HG02610 (cell line): ENCODE results near the gene BZW2.

Source experiments
- ATAC-seq: cut with Tn5 transposase; IDR thresholded peaks from one replicate; pipeline ENCODE4 v1.9.1; 2021; ENCODE audit warnings: mild to moderate bottlenecking, moderate library complexity; ENCODE audit not compliant: unreplicated experiment

The BZW2 gene

DNA sequence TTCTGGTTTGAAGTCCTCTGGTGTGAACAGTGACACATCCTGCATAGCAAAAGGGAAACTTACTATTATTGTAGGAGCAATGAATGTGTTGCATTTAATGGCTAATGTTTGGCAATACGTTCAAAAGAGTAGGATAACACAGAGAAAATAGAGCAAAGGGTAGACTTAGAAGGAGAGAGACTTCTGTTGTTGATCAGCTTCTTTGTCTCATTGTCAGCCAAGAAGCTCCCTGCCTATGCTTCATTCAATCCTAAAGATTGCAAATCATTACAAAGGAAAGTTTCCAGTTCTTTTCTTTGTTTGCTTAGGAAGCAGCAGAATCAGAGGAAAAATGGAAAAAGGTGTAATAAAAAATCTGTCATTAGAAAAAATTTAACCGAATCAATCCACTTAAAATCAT is 99.7 kb downstream of the BZW2 start:
- ATAC-seq: no peak

DNA sequence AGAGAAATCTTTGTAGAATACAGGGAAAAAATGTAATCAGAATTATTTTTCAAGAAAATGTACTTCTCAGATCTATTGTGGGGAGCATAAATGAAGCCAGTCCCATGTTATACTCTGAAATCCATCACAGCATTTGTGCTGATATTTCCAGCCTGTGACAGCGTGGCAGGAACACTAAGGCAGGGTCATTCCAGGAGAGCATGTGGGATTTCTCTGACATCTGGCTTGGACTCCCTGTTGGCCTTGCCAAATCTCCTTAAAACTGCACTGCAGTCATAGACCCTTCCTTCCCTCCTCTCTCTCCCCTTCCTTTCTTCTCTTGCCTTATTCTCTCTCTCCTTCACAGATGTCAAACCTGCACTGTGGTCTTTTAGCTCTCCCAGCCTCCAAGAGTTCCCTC is 101.1 kb downstream of the BZW2 start:
- no peak for ATAC-seq

DNA sequence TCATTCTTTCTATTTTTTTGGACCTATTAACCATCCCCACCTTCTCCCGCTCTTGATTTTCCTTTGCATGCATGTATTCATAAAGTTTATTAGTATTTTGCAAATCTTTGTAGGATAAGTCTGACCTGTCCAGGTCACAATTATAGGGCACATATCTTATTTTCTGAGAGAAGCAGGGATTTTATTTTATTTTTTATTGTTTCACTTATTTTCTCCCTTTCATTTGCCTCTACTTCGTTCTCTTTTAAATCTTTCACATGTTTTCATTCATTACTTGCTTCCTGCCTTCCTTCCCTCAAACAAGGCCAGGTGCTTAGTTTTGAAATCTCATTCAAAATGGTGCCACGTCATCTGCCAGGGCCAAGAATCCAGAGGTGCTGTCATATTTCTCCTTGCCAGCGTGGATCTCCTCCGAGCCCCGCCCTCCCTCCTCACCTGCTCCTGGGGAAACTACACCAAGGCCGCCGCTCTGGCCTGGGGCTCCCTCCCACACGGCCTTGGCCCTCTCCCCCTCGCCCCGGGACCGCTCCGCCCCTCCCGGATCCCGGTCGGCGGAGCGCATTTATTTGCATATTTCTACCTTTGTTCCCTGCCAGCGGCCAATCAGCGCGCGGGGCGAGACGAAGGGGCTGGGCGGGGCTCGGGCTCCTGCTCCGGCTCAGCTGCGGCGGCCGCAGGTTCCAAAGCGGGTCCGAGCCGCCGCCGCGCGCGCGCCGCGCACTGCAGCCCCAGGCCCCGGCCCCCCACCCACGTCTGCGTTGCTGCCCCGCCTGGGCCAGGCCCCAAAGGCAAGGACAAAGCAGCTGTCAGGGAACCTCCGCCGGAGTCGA is 107.3 kb downstream of the BZW2 start, which contains the start of gene TSPAN13:
Gene TSPAN13 (plus strand): TSS at position 654 of the 830 bp plus-strand sequence. CDS start 213 bp downstream, outside the sequence.
- no peak for ATAC-seq

DNA sequence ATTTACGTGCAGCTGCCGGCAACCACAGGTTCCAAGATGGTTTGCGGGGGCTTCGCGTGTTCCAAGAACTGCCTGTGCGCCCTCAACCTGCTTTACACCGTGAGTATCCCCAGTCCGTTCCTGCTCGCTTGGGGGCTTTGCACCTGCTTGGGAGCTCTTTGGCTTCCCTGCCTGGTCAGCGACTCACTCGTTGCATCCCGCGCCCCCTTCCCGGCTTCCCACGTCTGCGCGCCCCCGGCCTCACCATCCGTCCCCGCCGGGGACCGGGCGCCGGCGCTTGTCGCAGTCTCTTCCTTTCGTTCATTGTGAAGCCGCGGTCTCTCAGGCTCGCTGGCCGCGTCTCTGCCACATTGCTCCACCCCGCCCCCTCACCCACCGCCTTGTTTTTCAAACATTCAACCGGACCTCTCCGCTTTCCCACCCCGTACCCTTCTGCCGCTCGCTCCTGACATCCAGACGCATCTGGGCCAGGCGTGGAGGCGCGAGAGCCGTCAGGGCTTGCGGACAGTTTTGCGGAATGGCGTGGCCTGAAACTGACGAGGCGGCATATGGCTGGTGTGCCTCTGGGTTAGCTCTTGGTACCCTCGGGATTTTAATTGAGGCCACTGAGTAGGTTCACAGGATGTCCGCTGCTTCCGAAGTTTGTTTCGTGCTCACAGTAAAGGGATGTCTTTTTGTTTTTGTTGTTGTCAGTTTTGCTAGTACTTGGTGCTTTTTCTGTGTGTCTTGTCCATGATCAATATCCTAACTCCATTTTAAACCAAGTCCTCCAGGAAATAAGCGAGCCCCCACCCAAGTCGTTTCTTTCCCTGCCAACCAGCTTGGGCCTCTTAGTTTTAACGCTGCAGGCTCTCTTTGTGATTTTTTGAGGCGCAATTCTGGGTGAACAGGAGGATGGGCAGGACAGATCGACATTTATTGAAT is 108.2 kb downstream of the BZW2 start:
- no peak for ATAC-seq

DNA sequence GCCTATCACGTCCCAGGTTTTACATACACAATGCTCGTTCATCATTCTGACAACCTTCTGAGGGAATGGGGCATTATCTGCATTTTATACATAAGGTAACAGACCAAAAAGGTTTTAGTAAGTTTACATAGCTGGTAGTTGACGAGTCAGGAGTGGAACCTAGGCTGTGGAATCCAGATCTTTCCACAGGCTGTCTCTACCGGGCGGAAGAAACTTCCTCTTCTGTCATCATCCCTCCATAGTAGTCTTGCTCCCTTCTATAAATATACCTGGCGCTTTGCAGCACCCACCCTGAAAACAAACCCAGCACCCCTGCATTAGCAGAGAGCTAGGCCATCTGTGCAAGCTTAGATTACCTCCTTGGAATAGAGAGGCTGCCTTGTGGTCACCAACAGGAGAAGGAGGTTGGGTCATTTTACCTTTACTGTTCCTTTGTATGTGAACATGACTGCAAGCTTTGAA is 108.9 kb downstream of the BZW2 start:
- no peak for ATAC-seq

DNA sequence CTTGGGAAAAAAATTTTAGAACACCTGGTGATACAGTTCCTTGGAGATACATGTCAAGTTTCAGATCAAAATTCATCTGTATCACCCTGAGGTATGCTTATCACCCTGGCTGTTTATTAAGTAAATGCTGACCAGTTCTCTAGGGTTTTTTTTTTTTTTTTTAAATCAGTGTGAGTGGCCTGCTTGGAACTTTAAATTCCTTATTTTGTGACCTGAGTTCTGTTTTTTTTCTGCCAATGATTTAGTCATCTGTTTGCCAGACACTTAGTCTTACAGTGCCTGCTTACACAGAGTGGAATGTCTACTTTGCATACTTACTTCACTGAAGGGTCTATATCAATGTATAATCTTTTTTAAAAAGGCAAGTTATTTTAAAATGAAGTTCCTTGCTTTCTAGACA is 109.4 kb downstream of the BZW2 start:
- no peak for ATAC-seq
